HepG2 (cell line): Measurements from ENCODE around the gene HEXIM1. TPM values are rescaled to one million over a fixed set of nuclear protein-coding genes. Genes with fewer than 3 reads are reported as not detected.

Source experiments
- ATAC-seq: fragments of 200-7000 bp; cut with Tn5 transposase; 3 replicates; pipeline ENCODE4 v1.9.1; 2020; ENCODE audit warnings: mild to moderate bottlenecking, moderate library complexity
- BruUV-seq: library from RNA; stranded (reverse); fragments of 400-500 nt; replicated peaks from 2 replicates; lab custom pipeline; 2021; lab: Mats Ljungman, UMichigan
- CTCF ChIA-PET: fragments of 300-600 bp; formaldehyde crosslinking; extraction: SDS; loops from one replicate; lab custom pipeline; 2021; ENCODE audit warnings: low total read pairs, inconsistent platforms, low intra/inter-chr PET ratio; lab: Yijun Ruan, JAX
- POLR2A ChIA-PET: fragments of 350-600 bp; sonication (Branson Sonifier 250); formaldehyde crosslinking; loops from one replicate; lab custom pipeline; 2020; ENCODE audit warnings: antibody characterized with exemption, inconsistent platforms; lab: Yijun Ruan, JAX
- DNase-seq: peaks from one replicate; pipeline ENCODE4 v3.0.0-alpha.2; 2015; ENCODE audit warnings: low spot score
- FAIRE-seq: peaks from 3 replicates; lab custom pipeline; 2011; peaks lifted over from hg19 to GRCh38; lab: Jason Lieb, UNC
- H2AFZ ChIP-seq: one replicate; pipeline ENCODE4 v1.6.1; 2011; ENCODE audit warnings: low read length, inconsistent platforms
- H3K27ac ChIP-seq: fragments of 300-600 bp; 3 replicates; pipeline ENCODE4 v1.8.0; 2011; ENCODE audit warnings: mixed run types, mild to moderate bottlenecking, mixed read lengths, low read length, inconsistent platforms; ENCODE audit not compliant: insufficient read depth; ENCODE audit errors: extremely low read length
- H3K27me3 ChIP-seq, 2 experiments: fragments of 200-600 bp in 1 of 2; 2 replicates in 1 of 2; 3 replicates in 1 of 2; pipeline versions ENCODE4 v1.6.0 to v1.8.0; 2011; ENCODE audit warnings: low read length in 2 of 2, mild to moderate bottlenecking in 2 of 2, moderate library complexity in 2 of 2, inconsistent platforms in 1 of 2; ENCODE audit not compliant: insufficient read depth in 2 of 2, control insufficient read depth in 1 of 2
- H3K36me3 ChIP-seq, 2 experiments: fragments of 200-600 bp in 1 of 2; replicated peaks in 1 of 2; 2 replicates in 1 of 2; 3 replicates in 1 of 2; pipeline versions ENCODE4 v1.5.1 to v1.8.0; 2011; ENCODE audit warnings: low read length in 2 of 2, inconsistent platforms in 1 of 2; ENCODE audit not compliant: insufficient read depth in 2 of 2, control insufficient read depth in 1 of 2
- H3K4me1 ChIP-seq: 2 replicates; pipeline ENCODE4 v1.5.1; 2012; ENCODE audit warnings: low read length, inconsistent platforms; ENCODE audit not compliant: insufficient read depth
- H3K4me2 ChIP-seq: 2 replicates; pipeline ENCODE4 v1.6.0; 2011; ENCODE audit warnings: low read depth, low read length, inconsistent platforms
- H3K4me3 ChIP-seq, 3 experiments: fragments of 200-600 bp in 1 of 3; sonication (generic), shearing (Covaris generic) in 1 of 3; replicated peaks in 1 of 3; 2 replicates each; pipeline ENCODE4 v1.5.1; 2011 to 2016; ENCODE audit warnings: low read length in 3 of 3, inconsistent platforms in 2 of 3, low read depth in 2 of 3, mild to moderate bottlenecking in 2 of 3, control low read depth in 1 of 3, mixed read lengths in 1 of 3; ENCODE audit not compliant: insufficient read depth in 1 of 3
- H3K79me2 ChIP-seq: one replicate; pipeline ENCODE4 v1.6.1; 2011; ENCODE audit warnings: low read length, inconsistent platforms; ENCODE audit not compliant: insufficient read depth
- H3K9ac ChIP-seq: 2 replicates; pipeline ENCODE4 v1.6.0; 2011; ENCODE audit warnings: mild to moderate bottlenecking, low read depth, low read length, inconsistent platforms; ENCODE audit not compliant: insufficient read depth
- H3K9me3 ChIP-seq: 2 replicates; pipeline ENCODE4 v1.5.1; 2012; ENCODE audit warnings: mild to moderate bottlenecking, low read length
- H4K20me1 ChIP-seq: 2 replicates; pipeline ENCODE4 v1.6.0; 2011; ENCODE audit warnings: inconsistent platforms, mild to moderate bottlenecking, low read length, moderate library complexity; ENCODE audit not compliant: insufficient read depth
- ARNT2 ChIP-seq: sonication (generic); formaldehyde crosslinking; IDR thresholded peaks from 2 replicates; pipeline ENCODE4 v1.8.0; 2022; ENCODE audit warnings: mild to moderate bottlenecking, low read depth, missing genetic modification reagents, moderate library complexity
- HMG20A ChIP-seq: IDR thresholded peaks from 2 replicates; pipeline ENCODE4 v1.6.1; 2016; ENCODE audit warnings: borderline replicate concordance
- RBM22 ChIP-seq: fragments of 200-400 bp; formaldehyde crosslinking; optimal IDR thresholded peaks from 2 replicates; pipeline ENCODE3; 2017; ENCODE audit warnings: mild to moderate bottlenecking, low read length, moderate library complexity
- SRSF1 ChIP-seq: fragments of 200-400 bp; formaldehyde crosslinking; optimal IDR thresholded peaks from 2 replicates; pipeline ENCODE3; 2017; ENCODE audit warnings: mild to moderate bottlenecking, low read depth, low read length, moderate library complexity
- SRSF9 ChIP-seq: fragments of 200-400 bp; formaldehyde crosslinking; IDR thresholded peaks from 2 replicates; pipeline ENCODE4 v1.6.1; 2018; ENCODE audit warnings: borderline replicate concordance, mild to moderate bottlenecking, low read depth, low read length; ENCODE audit not compliant: insufficient read depth, poor library complexity, severe bottlenecking
- ZNF674 ChIP-seq: sonication (generic); formaldehyde crosslinking; IDR thresholded peaks from 2 replicates; pipeline ENCODE4 v1.5.0; 2020; ENCODE audit warnings: low read depth, mild to moderate bottlenecking, missing genetic modification reagents
- ZNF780A ChIP-seq: sonication (generic); formaldehyde crosslinking; IDR thresholded peaks from 2 replicates; pipeline ENCODE4 v1.8.0; 2022; ENCODE audit warnings: mild to moderate bottlenecking, missing genetic modification reagents, moderate library complexity
- WGBS: methylation state at CpG from one replicate; pipeline ENCODE4 v1.1.6; 2017; ENCODE audit warnings: low lambda C conversion rate; 5-methylcytosine and 5-hydroxymethylcytosine counted together
- in situ Hi-C: cut with HindIII; loops from 2 replicates; pipeline ENCODE4 v1.10.0; 2017; ENCODE audit warnings: low pct_unique_long_range_greater_than_20kb; ENCODE audit not compliant: extremely low pct_ligation_motif_present
- intact Hi-C: fragments of 100-400 bp; cut with micrococcal nuclease; formaldehyde crosslinking; loops from one replicate; pipeline ENCODE4 v1.10.0; 2022; ENCODE audit not compliant: unreplicated experiment
- polyA plus RNA-seq, 8 experiments: library from polyadenylated mRNA; depleted of rRNA in 3 of 8; stranded (reverse) in 7 of 8; unstranded in 1 of 8; fragments of >200 nt; fragmentation: Illumina TruSeq in 4 of 8; extraction: Trizol in 4 of 8; gene quantifications; 2 replicates each; pipeline versions ENCODE4 v1.2.1 to v1.2.3, GENCODE V29; 2011 to 2016; ENCODE audit warnings: low read depth in 4 of 8, missing spikeins in 1 of 8, mixed read lengths in 1 of 8; ENCODE audit not compliant: insufficient read depth in 1 of 8
- total RNA-seq, 5 experiments: library from RNA; depleted of rRNA; stranded (reverse); fragments of >200 nt; fragmentation: Illumina TruSeq; extraction: Trizol; gene quantifications; 2 replicates each; pipeline ENCODE4 v1.2.3, GENCODE V29; 2016; ENCODE audit warnings: low read depth in 1 of 5
- TF ChIP-seq, protein P1 (sequence below): sonication (generic); formaldehyde crosslinking; IDR thresholded peaks from 2 replicates; pipeline ENCODE4 v1.4.0; 2020; ENCODE audit warnings: low read depth, mild to moderate bottlenecking, missing genetic modification reagents
- TF ChIP-seq, protein P2 (sequence below), 2 experiments: sonication (generic) in 1 of 2; formaldehyde crosslinking in 1 of 2; IDR thresholded peaks; 2 replicates each; pipeline versions ENCODE4 v1.4.0 to v1.6.1; 2016 to 2020; ENCODE audit warnings: borderline replicate concordance in 1 of 2, low read depth in 1 of 2, mild to moderate bottlenecking in 1 of 2, missing genetic modification reagents in 1 of 2

The HEXIM1 gene
- total and polyA plus RNA-seq, 2 of the 13 experiments (the other 11 are each of a cell fraction or from before 2014, with no cell fraction given), result 10.5 to 16.6 TPM

DNA sequence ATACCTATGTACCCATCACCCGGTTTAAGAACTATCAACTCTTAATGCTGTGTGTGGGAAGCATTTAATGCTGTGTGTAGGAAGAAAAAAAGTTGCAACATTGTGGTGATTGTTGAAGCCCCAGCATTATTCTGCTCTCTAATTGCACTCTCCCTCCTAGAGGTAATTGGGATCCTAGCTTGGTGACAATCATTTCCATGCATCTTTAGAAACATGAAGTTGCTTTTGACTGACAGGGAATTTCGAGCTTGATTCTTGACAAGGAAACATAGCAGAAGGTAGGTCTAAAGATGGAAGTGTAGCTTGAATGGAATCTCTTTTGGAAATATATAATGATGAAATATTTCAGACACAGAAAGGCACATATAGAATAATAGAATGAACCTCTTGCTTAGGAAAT is 40.7 kb downstream of the HEXIM1 start:
- Histone ChIP-seq H3K9ac (no peak overlapping the region), H3K4me3 (no peak overlapping the region), H3K4me2 (no peak overlapping the region), H3K27ac (no peak overlapping the region), H3K9me3 (no peaks in the 10 kb centered on the region), H3K79me2 (no peaks in the 10 kb centered on the region), H3K27me3 (no peaks in the 10 kb centered on the region), H3K4me1 (peaks cover 54% of the 10 kb centered on the region), H3K36me3 (no peaks in the 10 kb centered on the region), H2AFZ (no peak overlapping the region), H4K20me1 (no peaks in the 10 kb centered on the region)
- CTCF ChIA-PET, result no interaction called here
- FAIRE-seq (no peak), DNase-seq (no peak), ATAC-seq (no peak)
- POLR2A ChIA-PET, result interaction anchor here (1.2 to 4.2 kb wide), 3 partner anchors 17 to 40 kb away, joined by 5 to 36 read pairs (median 9); partner anchors contain the start of genes HEXIM1 and HEXIM2
- in situ Hi-C loops (no loop called here), intact Hi-C loops (no loop called here)
- TF ChIP-seq RBM22 (no peak), SRSF9 (no peak), ZNF674 (no peak), ZNF780A (no peak), ARNT2 (no peak), SRSF1 (no peak), HMG20A (CRISPR knock-in tag) (no peak)
- TF ChIP-seq, protein P1, sequence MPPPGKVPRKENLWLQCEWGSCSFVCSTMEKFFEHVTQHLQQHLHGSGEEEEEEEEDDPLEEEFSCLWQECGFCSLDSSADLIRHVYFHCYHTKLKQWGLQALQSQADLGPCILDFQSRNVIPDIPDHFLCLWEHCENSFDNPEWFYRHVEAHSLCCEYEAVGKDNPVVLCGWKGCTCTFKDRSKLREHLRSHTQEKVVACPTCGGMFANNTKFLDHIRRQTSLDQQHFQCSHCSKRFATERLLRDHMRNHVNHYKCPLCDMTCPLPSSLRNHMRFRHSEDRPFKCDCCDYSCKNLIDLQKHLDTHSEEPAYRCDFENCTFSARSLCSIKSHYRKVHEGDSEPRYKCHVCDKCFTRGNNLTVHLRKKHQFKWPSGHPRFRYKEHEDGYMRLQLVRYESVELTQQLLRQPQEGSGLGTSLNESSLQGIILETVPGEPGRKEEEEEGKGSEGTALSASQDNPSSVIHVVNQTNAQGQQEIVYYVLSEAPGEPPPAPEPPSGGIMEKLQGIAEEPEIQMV (CRISPR knock-in tag), result no peak
- TF ChIP-seq, protein P2, sequence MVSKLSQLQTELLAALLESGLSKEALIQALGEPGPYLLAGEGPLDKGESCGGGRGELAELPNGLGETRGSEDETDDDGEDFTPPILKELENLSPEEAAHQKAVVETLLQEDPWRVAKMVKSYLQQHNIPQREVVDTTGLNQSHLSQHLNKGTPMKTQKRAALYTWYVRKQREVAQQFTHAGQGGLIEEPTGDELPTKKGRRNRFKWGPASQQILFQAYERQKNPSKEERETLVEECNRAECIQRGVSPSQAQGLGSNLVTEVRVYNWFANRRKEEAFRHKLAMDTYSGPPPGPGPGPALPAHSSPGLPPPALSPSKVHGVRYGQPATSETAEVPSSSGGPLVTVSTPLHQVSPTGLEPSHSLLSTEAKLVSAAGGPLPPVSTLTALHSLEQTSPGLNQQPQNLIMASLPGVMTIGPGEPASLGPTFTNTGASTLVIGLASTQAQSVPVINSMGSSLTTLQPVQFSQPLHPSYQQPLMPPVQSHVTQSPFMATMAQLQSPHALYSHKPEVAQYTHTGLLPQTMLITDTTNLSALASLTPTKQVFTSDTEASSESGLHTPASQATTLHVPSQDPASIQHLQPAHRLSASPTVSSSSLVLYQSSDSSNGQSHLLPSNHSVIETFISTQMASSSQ (IDR thresholded peaks at IDR 0.05; ENCODE audit: low read depth), result no peak
- TF ChIP-seq, protein P2 (CRISPR knock-in tag; IDR thresholded peaks at IDR 0.05; ENCODE audit: borderline replicate concordance), result no peak
- WGBS, result 56% methylated on average over 2 of the region's 2 CpGs
- no TSS peak for BruUV-seq
